B cell (primary cell): ENCODE data around the gene FAM118B. TPM values are rescaled to one million over a fixed set of nuclear protein-coding genes. Genes with fewer than 3 reads are reported as not detected.

ENCODE experiments used
- ATAC-seq: fragments of 200-7000 bp; cut with Tn5 transposase; one replicate; pipeline ENCODE4 v1.10.0; 2021; ENCODE audit warnings: low read depth, mild to moderate bottlenecking, moderate number of reproducible peaks, moderate library complexity
- CTCF ChIA-PET: fragments of 350-600 bp; sonication (Branson Sonifier 250); formaldehyde crosslinking; loops from one replicate; lab custom pipeline; 2021; ENCODE audit warnings: antibody characterized with exemption, inconsistent platforms; lab: Charles Lee
- POLR2A ChIA-PET: fragments of 350-600 bp; sonication (Branson Sonifier 250); formaldehyde crosslinking; loops from one replicate; lab custom pipeline; 2021; ENCODE audit warnings: antibody characterized with exemption; lab: Charles Lee
- DNase-seq: peaks from one replicate; pipeline ENCODE4 v3.0.0; 2013
- H2AFZ ChIP-seq: 2 replicates; pipeline ENCODE4 v1.6.1; 2012; ENCODE audit warnings: mild to moderate bottlenecking, low read depth, low read length; ENCODE audit not compliant: insufficient read depth, poor library complexity, severe bottlenecking
- H3K27ac ChIP-seq, 2 donors: 1 replicate in 1 of 2; 2 replicates in 1 of 2; pipeline ENCODE4 v1.5.1; 2012 to 2013; ENCODE audit warnings: low read length in 2 of 2, mild to moderate bottlenecking in 2 of 2, moderate library complexity in 1 of 2
- H3K27me3 ChIP-seq, 4 experiments: fragments of 200-600 bp in 1 of 4; sonication (generic) in 1 of 4; replicated peaks in 1 of 4; 1 replicate in 2 of 4; 2 replicates in 2 of 4; pipeline versions ENCODE4 v1.6.1 to v1.7.0; 2013 to 2016; ENCODE audit warnings: low read length in 3 of 4, mild to moderate bottlenecking in 2 of 4, mixed read lengths in 1 of 4, moderate library complexity in 1 of 4; ENCODE audit not compliant: insufficient read depth in 4 of 4, control insufficient read depth in 3 of 4; ENCODE audit errors: control extremely low read depth in 1 of 4
- H3K36me3 ChIP-seq, 2 experiments: replicated peaks in 1 of 2; 1 replicate in 1 of 2; 2 replicates in 1 of 2; pipeline versions ENCODE4 v1.6.1 to v1.7.1; 2013; ENCODE audit warnings: low read length in 1 of 2; ENCODE audit not compliant: insufficient read depth in 2 of 2, control insufficient read depth in 1 of 2; ENCODE audit errors: control extremely low read depth in 1 of 2, extremely low read depth in 1 of 2
- H3K4me1 ChIP-seq, 2 donors: fragments of 200-600 bp in 1 of 2; sonication (generic) in 1 of 2; 1 replicate in 1 of 2; 2 replicates in 1 of 2; pipeline versions ENCODE4 v1.5.1 to v1.6.1; 2013 to 2017; ENCODE audit warnings: low read length in 2 of 2; ENCODE audit not compliant: control insufficient read depth in 2 of 2, insufficient read depth in 2 of 2
- H3K4me2 ChIP-seq: replicated peaks from 2 replicates; pipeline ENCODE3; 2012; ENCODE audit warnings: mild to moderate bottlenecking, low read depth, low read length; ENCODE audit not compliant: poor library complexity, severe bottlenecking
- H3K4me3 ChIP-seq, 5 experiments: fragments of 200-600 bp in 1 of 5; sonication (generic) in 1 of 5; 1 replicate in 3 of 5; 2 replicates in 2 of 5; pipeline versions ENCODE4 v1.5.1 to v1.7.0; 2011 to 2016; ENCODE audit warnings: low read length in 4 of 5, mild to moderate bottlenecking in 4 of 5, low read depth in 2 of 5, control low read depth in 1 of 5, moderate library complexity in 1 of 5; ENCODE audit not compliant: insufficient read depth in 1 of 5; ENCODE audit errors: control extremely low read depth in 1 of 5, extremely low read depth in 1 of 5
- H3K79me2 ChIP-seq: fragments of 200-600 bp; sonication (generic); one replicate; pipeline ENCODE4 v1.6.0; 2016; ENCODE audit warnings: low read length; ENCODE audit not compliant: control insufficient read depth, insufficient read depth
- H3K9ac ChIP-seq: fragments of 200-600 bp; sonication (generic); 2 replicates; pipeline ENCODE4 v1.6.1; 2017; ENCODE audit warnings: mild to moderate bottlenecking, low read length, moderate library complexity
- H3K9me3 ChIP-seq, 3 donors: one replicate each; pipeline versions ENCODE4 v1.6.1 to v1.7.1; 2013; ENCODE audit warnings: low read length in 2 of 3; ENCODE audit not compliant: control insufficient read depth in 2 of 3, insufficient read depth in 1 of 3; ENCODE audit errors: control extremely low read depth in 1 of 3
- H4K20me1 ChIP-seq: 2 replicates; pipeline ENCODE4 v1.6.0; 2012; ENCODE audit warnings: mild to moderate bottlenecking, low read length; ENCODE audit not compliant: insufficient read depth, control insufficient read depth, poor library complexity, severe bottlenecking
- H3K27ac Mint-ChIP-seq: one replicate; pipeline ENCODE4 v1.8.0; 2021; ENCODE audit warnings: mixed read lengths
- H3K27me3 Mint-ChIP-seq: one replicate; pipeline ENCODE4 v1.8.0; 2021; ENCODE audit warnings: mixed read lengths
- H3K4me1 Mint-ChIP-seq: one replicate; pipeline ENCODE4 v1.8.0; 2021; ENCODE audit warnings: mixed read lengths
- H3K4me3 Mint-ChIP-seq: one replicate; pipeline ENCODE4 v1.8.0; 2021; ENCODE audit warnings: mixed read lengths
- H3K9me3 Mint-ChIP-seq: one replicate; pipeline ENCODE4 v1.8.0; 2022; ENCODE audit warnings: mixed read lengths; ENCODE audit not compliant: insufficient read depth
- CTCF ChIP-seq: fragments of 200-600 bp; IDR thresholded peaks from one replicate; pipeline ENCODE4 v1.8.0; 2022; ENCODE audit warnings: antibody characterized with exemption, mild to moderate bottlenecking
- EZH2 ChIP-seq: IDR thresholded peaks from 2 replicates; pipeline ENCODE4 v1.6.1; 2012; ENCODE audit warnings: borderline replicate concordance, low read depth, mild to moderate bottlenecking, moderate library complexity, low read length; ENCODE audit not compliant: insufficient read depth, poor library complexity, severe bottlenecking
- WGBS: methylation state at CpG from one replicate; pipeline ENCODE4 v1.1.5; 2013; ENCODE audit warnings: missing lambda C conversion rate; ENCODE audit not compliant: insufficient coverage; 5-methylcytosine and 5-hydroxymethylcytosine counted together
- intact Hi-C: fragments of 100-400 bp; cut with micrococcal nuclease; formaldehyde crosslinking; loops from one replicate; pipeline ENCODE4 v1.10.0; 2022
- polyA plus RNA-seq: library from polyadenylated mRNA; depleted of rRNA; stranded (reverse); fragments of >200 nt; gene quantifications from 2 replicates; pipeline ENCODE4 v1.2.3, GENCODE V29; 2012
- total RNA-seq, 2 donors: library from RNA; stranded (reverse); fragments of 120-200 nt in 1 of 2; gene quantifications; 1 replicate in 1 of 2; 2 replicates in 1 of 2; pipeline versions ENCODE4 v1.2.3 to v1.2.4, GENCODE V29; 2013 to 2022

FAM118B gene
- total and polyA plus RNA-seq, 2 donors (not counting 1 experiment from before 2014, with no cell fraction given), result 7.3 to 14.1 TPM

- H3K79me2 ChIP-seq, result no peaks in the 10 kb centered on the region
- no peak for DNase-seq
- H3K27me3 ChIP-seq, result no peaks in the 10 kb centered on the region
- H4K20me1 ChIP-seq, result no peaks in the 10 kb centered on the region
- intact Hi-C loops, result no loop called here
- H3K4me3 ChIP-seq, result no peak overlapping the region
- WGBS, result 91% methylated on average over 4 of the region's 5 CpGs
- no peak overlapping the region for H3K27ac ChIP-seq
- no peak for ATAC-seq
- TF ChIP-seq CTCF (no peak), EZH2 (no peak)
- H3K9ac ChIP-seq, result no peak overlapping the region
- no peak overlapping the region for H3K4me2 ChIP-seq
- Mint-ChIP-seq H3K27me3 (no peaks in the 10 kb centered on the region), H3K4me3 (no peak overlapping the region), H3K27ac (no peak overlapping the region), H3K4me1 (no peaks in the 10 kb centered on the region), H3K9me3 (peaks cover 2% of the 10 kb centered on the region)
- H2AFZ ChIP-seq, result no peak overlapping the region
- H3K9me3 ChIP-seq, result peaks cover 1 to 23% (median 4%) of the 10 kb centered on the region in 3 donors
- CTCF ChIA-PET, result no interaction called here
- POLR2A ChIA-PET, result no interaction called here
- H3K4me1 ChIP-seq, result no peaks in the 10 kb centered on the region
- H3K36me3 ChIP-seq, result peaks cover 27 to 74% of the 10 kb centered on the region in 2 experiments
Measured at GRCh38 chr11:126198648-126199047, 12.9 kb upstream of the FAM118B start.

- intact Hi-C loops, result no loop called here
- Histone ChIP-seq H3K27me3 (no peaks in the 10 kb centered on the region), H2AFZ (no peak overlapping the region), H3K9ac (no peak overlapping the region), H3K27ac (no peak overlapping the region), H4K20me1 (no peaks in the 10 kb centered on the region), H3K79me2 (peaks cover 7% of the 10 kb centered on the region), H3K9me3 (peaks cover 0 to 1% (median 0%) of the 10 kb centered on the region in 3 donors), H3K4me1 (no peaks in the 10 kb centered on the region), H3K4me3 (no peak overlapping the region), H3K4me2 (no peak overlapping the region), H3K36me3 (peaks cover 15 to 76% of the 10 kb centered on the region in 2 experiments)
- H3K27ac Mint-ChIP-seq, result no peak overlapping the region
- ATAC-seq (no peak), DNase-seq (no peak)
- CTCF ChIA-PET, result no interaction called here
- no peak overlapping the region for H3K4me3 Mint-ChIP-seq
- H3K27me3 Mint-ChIP-seq, result no peaks in the 10 kb centered on the region
- WGBS, result 87% methylated on average over 8 of the region's 8 CpGs
- H3K4me1 Mint-ChIP-seq, result no peaks in the 10 kb centered on the region
- H3K9me3 Mint-ChIP-seq, result no peaks in the 10 kb centered on the region
- POLR2A ChIA-PET, result no interaction called here
- TF ChIP-seq EZH2 (no peak), CTCF (no peak)
Measured at GRCh38 chr11:126202646-126203359, 8.8 kb upstream of the FAM118B start.
